Epithelial cell of prostate (primary cell): ENCODE measurements around the gene TCL1B.
"Not testable (repeated sequence)": the region's sequence is repeated elsewhere in the genome, so short reads cannot be mapped to it uniquely, and the experiment has no call there.

Source experiments
- DNase-seq: peaks from one replicate; pipeline ENCODE4 v3.0.0-alpha.2; 2011; ENCODE audit warnings: low read depth, low spot score
- H3K27ac ChIP-seq: fragments of 450-650 bp; 2 replicates; pipeline ENCODE4 v1.5.1; 2017; ENCODE audit warnings: mild to moderate bottlenecking

Gene TCL1B

GRCh38 chr14:95699412-95699811, 13.2 kb downstream of the TCL1B start:
- no peak overlapping the region for H3K27ac ChIP-seq
- DNase-seq = no peak

DNA sequence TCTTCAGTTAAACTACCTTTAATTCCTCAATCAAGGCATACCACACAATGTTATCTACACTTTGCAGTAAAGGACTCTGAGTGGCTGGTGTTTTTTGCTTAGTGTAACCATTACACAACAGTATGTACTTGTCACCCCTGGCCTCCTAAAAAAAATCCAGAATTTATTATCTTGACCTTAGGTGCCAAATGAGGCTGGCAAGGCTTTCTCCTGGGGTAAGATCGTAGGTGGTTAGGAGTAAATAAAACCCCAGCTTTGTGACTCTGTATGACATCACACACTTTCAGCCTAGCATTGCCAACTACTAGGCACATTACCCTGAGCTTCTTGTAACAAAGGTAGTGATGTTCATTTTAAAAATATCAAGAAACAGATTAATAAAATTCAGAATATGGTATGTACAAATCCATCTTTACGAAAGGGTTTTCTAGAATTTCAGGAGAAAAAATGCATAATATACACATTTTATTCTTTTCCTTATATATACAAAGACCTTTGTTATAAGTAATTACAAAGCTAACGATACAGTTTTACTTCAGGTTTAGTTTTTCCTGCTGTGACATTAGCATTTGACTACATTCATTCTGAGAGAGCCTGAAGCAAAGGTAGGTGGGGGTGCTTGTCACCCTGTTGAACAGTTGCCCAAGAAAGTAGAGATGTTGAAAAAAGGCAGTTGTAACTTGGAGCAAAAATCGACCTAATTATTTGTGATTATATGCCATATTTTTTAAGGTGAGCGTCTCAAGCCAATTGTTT, 14.2 kb downstream of the TCL1B start:
- no peak for DNase-seq
- no peak overlapping the region for H3K27ac ChIP-seq

- DNase-seq = no peak
- no peak overlapping the region for H3K27ac ChIP-seq
Measured at GRCh38 chr14:95701846-95702221, 15.6 kb downstream of the TCL1B start.

GRCh38 chr14:95703341-95703740, 17.1 kb downstream of the TCL1B start:
- no peak overlapping the region for H3K27ac ChIP-seq
- DNase-seq = no peak

GRCh38 chr14:95703805-95704204, 17.6 kb downstream of the TCL1B start:
- DNase-seq = no peak
- H3K27ac ChIP-seq = no peak overlapping the region

GRCh38 chr14:95705518-95705917, 19.3 kb downstream of the TCL1B start:
- DNase-seq = no peak
- H3K27ac ChIP-seq = no peak overlapping the region

DNA sequence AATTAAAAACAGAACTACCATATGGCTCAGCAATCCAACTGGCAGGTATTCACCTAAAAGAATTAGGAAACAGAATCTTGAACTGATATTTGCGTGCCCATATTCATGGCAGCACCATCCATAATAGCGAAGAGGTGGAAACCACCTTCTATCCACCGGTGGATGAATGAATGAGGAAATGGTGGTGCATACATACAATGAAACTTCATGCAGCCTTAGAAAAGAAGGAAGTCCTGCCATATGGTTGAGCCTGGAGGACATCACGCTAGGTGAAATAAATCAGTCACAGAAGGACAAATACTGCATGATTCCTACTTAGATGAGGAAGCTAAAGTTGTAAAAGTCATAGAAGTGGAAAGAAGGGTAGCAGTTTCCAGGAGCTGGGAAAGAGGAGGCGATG, 21.1 kb downstream of the TCL1B start:
- DNase-seq = no peak
- H3K27ac ChIP-seq = no peak overlapping the region

DNA sequence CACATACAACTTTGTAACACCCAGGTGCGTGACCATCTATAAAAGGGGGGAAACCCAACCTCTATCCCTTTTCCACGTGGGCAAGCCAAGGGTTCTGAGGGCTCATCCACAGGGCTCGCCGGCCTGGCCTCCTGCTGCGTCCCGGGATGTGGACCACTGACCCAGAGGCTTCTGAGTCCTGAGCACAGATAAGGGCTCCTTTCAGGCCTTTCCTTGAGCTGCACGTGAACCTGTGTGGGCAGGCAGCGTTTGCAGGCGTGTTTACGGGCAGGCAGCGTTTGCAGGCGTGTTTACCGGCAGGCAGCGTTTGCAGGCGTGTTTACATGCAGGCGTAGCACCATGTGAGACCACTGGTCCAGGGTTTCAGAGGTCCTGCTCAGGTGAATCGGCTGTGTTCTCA, 23.9 kb downstream of the TCL1B start:
- no peak overlapping the region for H3K27ac ChIP-seq
- no peak for DNase-seq

DNA sequence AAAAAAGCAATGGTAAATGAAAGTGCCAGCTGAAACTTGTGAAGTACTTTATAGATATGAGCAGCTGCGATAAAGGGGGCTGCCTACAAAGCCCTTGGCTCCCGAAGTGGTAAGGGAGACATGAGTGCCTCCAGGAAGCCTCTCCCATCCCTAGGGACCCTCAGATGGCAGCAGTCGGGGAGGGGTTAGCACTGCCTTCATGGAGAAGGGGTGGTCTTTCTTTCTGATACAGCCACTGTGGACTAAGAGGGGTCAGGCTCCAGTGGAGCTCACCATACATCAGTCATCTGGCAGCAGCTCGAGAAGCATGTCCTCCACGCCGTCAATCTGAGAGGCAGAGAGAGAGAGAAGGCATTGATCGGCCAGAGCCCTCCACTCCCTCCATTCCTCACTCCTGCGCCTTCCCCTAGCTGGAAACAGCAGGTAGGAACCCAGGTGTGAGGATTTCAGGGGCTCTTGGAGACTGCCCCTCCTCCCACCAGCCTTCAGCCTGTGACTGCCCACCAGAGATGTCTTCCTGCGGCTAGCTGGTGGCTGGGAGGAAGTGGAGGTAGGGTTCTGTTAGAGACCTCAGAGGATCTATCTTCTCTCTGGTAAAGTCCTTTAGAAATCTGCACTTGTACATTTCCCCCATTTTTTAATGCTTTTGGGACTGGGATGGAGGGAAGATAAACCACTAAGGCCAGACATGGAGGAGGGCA, 25.4 kb downstream of the TCL1B start:
- H3K27ac ChIP-seq = no peak overlapping the region
- no peak for DNase-seq

DNA sequence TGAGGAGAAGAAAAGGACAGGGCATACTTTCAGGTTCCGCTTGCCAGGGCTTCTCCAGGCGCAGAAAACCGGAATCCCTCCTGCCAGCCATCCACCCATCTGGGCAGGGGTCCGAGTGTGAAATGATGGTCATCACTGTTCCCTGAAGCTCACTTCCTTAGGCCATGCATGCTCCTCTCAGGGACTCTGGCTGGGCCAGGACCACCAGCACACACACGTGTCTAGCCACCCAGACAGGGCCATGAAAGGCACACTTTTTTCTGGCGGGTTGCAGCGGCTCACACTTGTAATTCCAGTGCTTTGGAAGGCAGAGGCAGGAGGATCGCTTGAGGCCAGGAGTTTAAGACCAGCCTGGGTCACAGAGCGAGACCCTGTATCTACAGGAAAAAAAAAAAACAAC, 26.2 kb downstream of the TCL1B start:
- DNase-seq = no peak
- no peak overlapping the region for H3K27ac ChIP-seq

- no peak for DNase-seq
- no peak within 1 kb of the TSS for H3K27ac ChIP-seq
Measured at GRCh38 chr14:95713596-95714371, 27.6 kb downstream of the TCL1B start, which contains the start of gene TCL1A. Gene TCL1A (minus strand): TSS chr14:95714125. CDS start chr14:95714066, 59 bp downstream.

- no peak overlapping the region for H3K27ac ChIP-seq
- no peak for DNase-seq
Measured at GRCh38 chr14:95722525-95723190, 36.4 kb downstream of the TCL1B start.

- H3K27ac ChIP-seq = no peak overlapping the region
- DNase-seq = no peak
Measured at GRCh38 chr14:95725685-95726336, 39.6 kb downstream of the TCL1B start.

- H3K27ac ChIP-seq = no peak overlapping the region
- no peak for DNase-seq
Measured at GRCh38 chr14:95727056-95727700, 41.0 kb downstream of the TCL1B start.

DNA sequence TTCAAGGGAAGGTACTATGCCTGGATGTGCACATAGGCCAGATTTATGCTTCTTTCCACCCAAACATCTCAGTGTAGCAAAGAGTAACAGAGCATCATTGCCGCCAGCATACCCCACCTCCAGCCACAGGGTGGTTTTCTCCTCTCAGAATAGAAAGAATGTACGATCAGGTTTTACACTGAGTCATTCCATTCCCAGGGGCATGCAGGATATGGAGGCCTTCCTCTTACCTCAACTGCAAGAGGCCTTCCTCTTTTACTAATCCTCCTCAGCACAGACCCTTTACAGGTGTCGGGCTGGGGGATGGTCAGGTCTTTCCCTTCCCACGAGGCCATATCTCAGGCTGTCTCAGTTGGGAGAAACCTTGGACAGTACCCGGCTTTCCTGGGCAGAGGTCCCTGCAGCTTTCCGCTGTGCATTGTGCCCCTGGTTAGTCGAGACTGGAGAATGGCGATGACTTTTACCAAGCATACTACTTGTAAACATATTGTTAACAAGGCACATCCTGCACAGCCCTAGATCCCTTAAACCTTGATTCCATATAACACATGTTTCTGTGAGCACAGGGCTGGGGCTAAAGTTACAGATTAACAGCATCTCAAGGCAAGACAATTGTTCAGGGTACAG, 43.3 kb downstream of the TCL1B start:
- not testable (repeated sequence) for DNase-seq, H3K27ac ChIP-seq

GRCh38 chr14:95730126-95730525, 43.9 kb downstream of the TCL1B start:
- DNase-seq = no peak
- H3K27ac ChIP-seq = no peak overlapping the region

DNA sequence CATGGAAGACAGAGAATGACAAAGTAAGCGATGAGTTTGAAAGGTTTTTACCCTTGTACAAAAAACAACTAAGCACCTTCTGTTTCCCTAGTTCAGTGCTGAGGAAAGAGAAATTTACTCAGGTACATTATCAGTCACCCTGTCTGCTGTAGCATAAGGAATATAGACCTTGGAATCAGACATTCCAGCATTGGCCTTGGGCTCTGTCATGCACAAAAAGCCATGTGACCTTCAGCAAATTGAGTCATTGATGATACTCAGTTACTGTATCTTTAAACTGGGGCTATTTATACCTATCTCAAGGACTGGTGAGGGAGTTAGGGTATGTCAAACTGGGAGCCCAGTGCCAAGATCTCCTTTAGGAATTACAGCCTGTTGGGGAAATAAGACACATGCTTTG, 47.0 kb downstream of the TCL1B start:
- H3K27ac ChIP-seq = no peak overlapping the region
- DNase-seq = no peak

DNA sequence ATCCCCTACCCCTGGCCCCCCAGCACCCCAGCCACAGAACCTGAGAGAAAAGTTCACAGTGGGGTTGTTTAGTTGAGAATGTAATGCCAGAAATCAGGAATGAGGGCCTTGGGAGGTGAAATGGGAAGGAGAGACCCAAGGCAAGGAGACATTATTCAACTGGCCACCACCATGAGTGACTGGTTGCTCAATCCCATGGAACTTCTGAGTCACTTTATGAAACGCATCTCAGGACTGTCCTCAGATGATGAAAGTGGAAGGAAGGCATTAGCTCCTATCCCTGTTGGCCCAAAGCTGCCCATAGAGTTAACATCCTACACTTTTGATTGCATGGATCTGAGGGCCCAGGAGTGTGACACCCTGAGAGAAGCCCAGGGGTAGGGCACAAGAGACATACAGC, 53.1 kb downstream of the TCL1B start:
- H3K27ac ChIP-seq = no peak overlapping the region
- no peak for DNase-seq

DNA sequence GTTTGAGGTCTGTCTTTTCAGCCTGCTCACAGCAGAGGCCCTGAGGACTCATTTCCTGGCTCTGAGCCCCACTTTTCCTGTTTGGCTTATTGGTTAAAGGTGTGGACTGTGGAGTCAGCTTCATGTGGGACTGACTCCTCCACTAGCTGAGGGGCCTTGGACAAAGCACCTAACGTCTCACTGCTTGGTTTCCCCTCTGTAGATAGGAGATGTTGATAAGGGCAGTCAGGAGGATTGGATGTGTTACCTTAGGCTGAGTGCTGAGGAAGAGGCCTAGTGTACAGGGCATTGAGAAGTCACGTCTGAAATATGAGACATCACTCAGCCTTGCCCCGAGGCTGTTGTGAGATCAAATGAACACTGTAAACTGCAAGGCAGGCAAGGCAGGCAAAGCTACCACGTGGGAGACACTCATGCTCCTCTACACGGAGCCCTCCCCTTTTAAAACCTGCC, 54.8 kb downstream of the TCL1B start:
- peak; percentile 83 for DNase-seq
- peak overlapping the region; percentile 31 for H3K27ac ChIP-seq
